ENCODE measurements around the gene QKI. TPM values are rescaled to one million over a fixed set of nuclear protein-coding genes. Genes with fewer than 3 reads are reported as not detected.
"Not testable (repeated sequence)": the region's sequence is repeated elsewhere in the genome, so short reads cannot be mapped to it uniquely, and the experiment has no call there.

Gene QKI
- polyA plus RNA-seq, 3 donors = 178 to 222 (median 213) TPM

DNA sequence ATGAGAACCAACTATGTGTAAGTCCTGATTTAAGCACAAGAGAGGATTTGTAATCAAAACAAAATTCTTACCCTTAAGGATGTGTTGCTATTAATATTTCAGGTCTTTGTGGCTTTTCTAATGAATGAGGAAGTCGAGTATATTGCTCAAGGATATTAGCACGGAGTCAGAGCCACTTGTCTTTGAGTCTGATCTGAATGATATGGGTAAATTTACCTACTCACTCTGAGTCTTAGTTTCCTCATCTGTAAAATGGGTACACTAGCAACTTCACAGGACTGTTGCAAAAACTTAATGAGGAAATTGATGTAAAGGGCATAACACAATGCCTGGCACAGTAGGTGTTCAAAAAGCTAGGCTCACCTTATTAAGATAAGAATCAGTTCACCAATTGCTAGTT, 30.0 kb upstream of the QKI start:
- DNase-seq (ENCODE audit: extremely low read depth in 1 of 11, low read depth in 9 of 11, low spot score in 4 of 11) = no peak

DNA sequence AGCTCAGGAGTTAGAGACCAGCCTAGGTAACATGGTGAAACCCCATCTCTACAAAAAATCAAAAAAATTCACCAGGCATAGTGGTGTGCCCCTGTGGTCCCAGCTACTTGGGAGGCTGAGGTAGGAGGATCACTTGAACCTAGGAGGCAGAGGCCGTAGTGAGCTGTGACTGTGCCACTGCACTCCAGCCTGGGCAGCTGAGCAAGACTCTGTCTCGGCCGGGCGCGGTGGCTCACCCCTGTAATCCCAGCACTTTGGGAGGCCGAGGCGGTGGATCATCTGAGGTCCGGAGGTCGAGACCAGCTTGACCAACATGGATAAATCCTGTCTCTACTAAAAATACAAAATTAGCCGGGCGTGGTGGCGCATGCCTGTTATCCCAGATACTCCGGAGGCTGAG, 29.0 kb upstream of the QKI start:
- not testable (repeated sequence) for DNase-seq (ENCODE audit: extremely low read depth in 1 of 11, low read depth in 9 of 11, low spot score in 4 of 11)

DNA sequence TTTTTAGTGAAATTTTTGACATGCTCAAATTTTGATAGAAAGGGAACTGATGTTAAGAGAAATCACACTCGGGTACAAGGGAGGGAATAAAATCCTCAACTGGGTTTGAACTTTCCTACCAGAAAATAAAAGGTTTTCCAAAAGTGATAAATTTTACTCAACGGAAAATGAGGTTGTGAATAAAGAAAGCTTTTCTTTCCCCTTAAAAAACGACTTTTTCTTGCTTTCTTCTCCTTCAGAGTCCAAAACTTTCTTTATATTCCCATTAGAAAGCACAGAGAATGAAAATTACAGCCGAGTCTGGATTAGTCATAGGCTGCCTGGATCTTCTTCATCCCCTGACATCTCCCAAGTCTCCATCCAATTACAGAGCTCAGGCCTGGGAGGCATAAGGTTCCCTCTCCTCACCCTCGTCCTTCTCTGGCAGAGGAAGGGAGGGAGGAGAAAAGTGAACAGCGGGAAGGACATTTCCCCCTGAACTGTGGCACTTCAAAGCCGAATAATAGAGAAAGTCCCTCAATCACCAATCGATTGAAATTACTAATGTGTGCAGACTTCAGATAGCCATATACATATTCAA, 28.1 kb upstream of the QKI start:
- DNase-seq (ENCODE audit: extremely low read depth in 1 of 11, low read depth in 9 of 11, low spot score in 4 of 11) = no peak

DNA sequence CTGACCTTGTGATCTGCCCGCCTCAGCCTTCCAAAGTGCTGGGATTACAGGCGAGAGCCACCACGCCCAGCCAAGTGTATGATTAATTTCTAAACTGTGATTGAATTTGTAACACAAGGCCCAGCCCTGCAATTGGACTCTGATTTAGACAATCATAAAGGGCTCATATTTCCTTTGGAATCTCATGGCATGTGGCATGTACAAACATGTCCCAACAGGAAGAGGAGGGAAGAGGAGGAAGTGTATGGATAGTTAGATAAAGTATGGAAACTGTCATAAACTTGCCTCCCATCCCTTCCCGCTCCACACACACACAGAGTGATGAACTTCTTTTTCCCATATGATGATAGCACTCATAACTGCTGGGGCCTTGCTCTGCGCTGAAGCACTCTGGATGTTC, 27.2 kb upstream of the QKI start:
- no peak for DNase-seq (ENCODE audit: extremely low read depth in 1 of 11, low read depth in 9 of 11, low spot score in 4 of 11)

DNA sequence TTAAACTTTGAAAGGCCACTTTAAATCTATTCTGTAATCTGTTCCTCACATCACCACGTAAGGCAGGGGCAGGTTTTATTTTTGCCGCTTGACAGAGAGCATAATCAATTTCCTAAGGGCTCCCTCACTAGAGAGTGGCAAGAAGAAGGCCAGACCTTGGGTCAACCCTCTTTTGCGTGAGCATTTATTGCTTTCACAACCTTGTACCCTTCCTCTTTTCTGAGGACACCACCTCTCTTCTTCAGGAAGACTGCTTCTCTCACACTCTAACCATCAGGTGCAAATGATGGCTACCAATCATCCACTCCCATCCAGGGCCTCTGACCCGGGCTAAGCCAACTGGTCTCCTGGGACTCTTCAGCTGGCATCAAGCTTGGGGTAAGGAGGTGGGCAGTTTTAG, 25.2 kb upstream of the QKI start:
- DNase-seq (ENCODE audit: extremely low read depth in 1 of 11, low read depth in 9 of 11, low spot score in 4 of 11) = no peak

DNA sequence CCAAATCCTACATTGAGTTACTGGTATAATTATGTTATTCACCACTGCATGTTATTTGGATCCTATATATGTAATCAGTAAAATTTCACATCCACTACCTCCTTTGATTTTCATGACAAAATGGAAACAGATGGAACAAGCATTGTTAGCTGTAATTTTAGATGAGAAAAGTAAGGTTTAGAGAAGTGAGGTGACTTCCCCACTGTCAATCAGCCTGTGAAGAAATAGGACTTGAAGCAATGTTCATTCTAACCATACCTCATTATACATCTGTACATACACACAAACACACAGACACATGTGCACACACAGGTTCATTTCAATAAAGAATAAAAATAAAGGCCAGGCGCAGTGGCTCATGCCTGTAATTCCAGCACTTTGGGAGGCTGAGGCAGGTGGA, 23.7 kb upstream of the QKI start:
- DNase-seq (ENCODE audit: extremely low read depth in 1 of 11, low read depth in 9 of 11, low spot score in 4 of 11) = no peak

DNA sequence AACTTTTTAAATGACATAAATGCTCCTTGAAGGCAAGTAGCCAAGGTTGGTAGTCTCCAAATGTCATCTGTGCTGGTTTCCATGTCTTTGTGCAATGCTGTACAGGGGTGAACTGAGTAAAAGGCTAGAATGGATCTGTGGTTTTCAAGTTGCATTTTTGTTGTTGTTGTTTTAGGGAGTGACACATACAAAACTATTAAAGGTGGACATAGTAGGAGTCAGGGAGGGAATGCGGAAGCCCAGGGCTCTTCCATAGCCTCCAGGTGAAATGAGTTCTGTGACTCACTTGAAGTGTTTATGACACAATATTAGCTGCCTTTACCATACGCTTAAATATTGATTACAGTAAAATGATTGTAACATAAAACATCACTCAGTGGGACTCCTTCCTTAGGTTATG, 22.5 kb upstream of the QKI start:
- no peak for DNase-seq (ENCODE audit: extremely low read depth in 1 of 11, low read depth in 9 of 11, low spot score in 4 of 11)

DNA sequence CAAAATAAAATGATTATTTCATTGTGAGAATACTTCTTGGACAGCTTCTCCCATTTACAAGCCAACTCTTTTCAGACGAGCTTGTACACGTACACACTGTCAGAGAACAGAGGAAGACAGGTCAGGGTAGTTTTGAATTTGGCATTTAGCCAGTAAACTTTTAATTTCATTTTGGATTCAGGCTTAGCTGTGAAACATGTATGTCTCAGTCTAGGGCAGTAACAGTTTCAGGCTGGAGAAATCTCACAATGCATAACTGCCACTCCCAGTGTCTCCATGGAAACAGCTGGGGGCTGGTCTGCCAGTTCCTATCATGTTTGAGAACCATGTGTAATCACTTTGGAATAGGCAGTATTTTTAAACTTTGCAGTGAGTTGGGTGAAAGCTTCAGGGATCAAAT, 22.0 kb upstream of the QKI start:
- DNase-seq (ENCODE audit: extremely low read depth in 1 of 11, low read depth in 9 of 11, low spot score in 4 of 11) = no peak

DNA sequence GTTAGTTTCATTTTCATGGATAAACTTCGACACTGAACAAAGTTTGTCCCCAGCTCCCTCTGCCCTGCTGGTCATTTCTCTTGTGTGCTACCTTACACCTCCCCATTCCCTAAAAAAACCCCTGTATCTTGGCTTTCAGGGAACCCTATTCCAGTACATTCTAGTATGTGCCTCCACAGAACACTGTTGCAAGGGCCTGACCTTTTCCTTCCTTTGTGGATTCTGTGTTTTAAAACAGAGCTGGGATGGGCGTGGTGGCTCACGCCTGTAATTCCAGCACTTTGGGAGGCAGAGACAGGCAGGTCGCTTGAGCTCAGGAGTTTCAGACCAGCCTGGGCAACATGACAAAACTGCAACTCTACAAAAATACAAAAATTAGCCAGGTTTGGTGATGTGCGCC, 20.6 kb upstream of the QKI start:
- no peak for DNase-seq (ENCODE audit: extremely low read depth in 1 of 11, low read depth in 9 of 11, low spot score in 4 of 11)

DNA sequence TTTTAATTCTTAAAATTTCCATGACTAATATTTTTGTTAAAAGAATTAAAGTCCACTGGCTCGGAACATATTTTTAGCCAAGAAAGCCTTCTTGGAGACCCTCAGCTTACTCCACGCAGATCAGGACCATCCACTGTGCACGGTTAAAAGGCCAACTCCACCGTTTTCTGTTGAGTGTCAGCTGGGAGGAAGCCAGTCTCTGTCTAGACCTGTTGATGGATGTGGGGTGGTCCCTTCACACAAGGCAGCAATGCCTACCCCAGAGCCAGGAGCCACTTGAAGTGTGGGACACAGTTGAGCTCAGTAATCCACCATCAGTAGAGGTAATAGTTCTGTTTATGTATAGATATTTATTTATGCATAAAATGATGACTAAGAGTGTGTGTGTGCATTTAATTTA, 19.9 kb upstream of the QKI start:
- no peak for DNase-seq (ENCODE audit: extremely low read depth in 1 of 11, low read depth in 9 of 11, low spot score in 4 of 11)

DNA sequence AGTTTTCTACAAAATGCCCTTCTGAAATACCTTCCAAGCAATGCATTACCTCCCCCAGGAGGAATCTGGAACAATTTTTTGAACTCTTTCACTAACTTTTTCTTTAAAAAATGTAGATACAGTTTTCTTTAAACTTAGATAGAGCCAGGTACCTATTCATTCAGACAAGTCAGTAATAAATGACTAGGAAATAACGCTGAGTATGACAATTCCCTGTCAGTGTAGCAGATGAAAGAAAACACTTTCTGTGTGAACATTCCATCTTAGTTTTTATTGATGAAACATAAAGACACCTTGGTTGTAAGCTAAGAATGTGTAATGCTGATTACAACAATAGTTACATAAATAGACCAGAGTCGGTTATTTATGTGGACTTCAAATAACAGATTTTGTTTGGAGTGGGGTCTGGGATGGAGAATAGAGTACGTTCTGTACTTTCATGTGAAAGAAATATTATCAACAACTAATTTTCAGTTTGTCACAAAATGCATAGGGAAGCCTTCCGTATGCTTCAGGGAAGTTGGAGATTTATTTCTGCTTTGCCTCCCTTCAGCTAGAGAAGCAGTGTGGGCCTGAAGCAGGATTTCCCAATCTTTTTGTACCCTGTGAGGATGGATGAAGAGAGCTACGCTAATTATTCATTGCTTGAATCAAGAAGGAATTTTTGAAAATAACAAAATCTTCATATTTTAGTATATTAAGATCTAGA, 19.2 kb upstream of the QKI start:
- no peak for DNase-seq (ENCODE audit: extremely low read depth in 1 of 11, low read depth in 9 of 11, low spot score in 4 of 11)

DNA sequence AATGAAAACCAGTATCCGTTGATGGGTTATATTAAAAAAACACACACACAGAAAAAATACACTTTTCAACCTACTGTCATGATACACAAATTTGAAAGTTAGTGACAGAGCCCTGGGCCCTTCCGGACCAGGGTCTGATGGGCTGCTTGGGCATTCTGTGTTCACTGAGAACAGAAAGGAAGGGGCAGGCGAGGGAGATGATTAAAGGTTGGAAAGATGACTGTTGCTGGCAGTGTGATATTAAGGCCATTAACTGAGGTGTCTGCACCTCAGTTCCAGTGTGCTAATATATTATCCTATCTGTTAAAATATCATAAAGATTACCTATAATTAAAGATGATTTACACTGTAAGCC, 18.7 kb upstream of the QKI start:
- no peak for DNase-seq (ENCODE audit: extremely low read depth in 1 of 11, low read depth in 9 of 11, low spot score in 4 of 11)

DNA sequence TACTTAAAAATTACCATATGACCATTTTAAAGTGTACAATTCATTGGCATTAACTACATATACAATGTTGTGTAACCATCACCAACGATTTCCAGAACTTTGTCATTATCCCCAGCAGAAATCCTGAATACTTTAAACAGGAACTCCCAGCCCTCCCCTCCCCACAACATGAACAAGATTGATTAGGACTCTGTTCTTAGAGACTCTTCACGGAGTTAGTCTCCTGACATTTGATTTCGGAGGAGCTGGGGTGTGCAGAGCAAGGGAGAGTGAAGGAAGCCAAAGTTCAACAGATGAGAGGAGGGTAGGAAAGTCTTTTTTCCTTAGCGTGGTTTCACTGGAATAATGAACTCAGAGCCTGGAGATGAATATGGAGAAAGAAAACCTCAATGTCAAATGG, 17.2 kb upstream of the QKI start:
- DNase-seq (ENCODE audit: extremely low read depth in 1 of 11, low read depth in 9 of 11, low spot score in 4 of 11) = no peak

DNA sequence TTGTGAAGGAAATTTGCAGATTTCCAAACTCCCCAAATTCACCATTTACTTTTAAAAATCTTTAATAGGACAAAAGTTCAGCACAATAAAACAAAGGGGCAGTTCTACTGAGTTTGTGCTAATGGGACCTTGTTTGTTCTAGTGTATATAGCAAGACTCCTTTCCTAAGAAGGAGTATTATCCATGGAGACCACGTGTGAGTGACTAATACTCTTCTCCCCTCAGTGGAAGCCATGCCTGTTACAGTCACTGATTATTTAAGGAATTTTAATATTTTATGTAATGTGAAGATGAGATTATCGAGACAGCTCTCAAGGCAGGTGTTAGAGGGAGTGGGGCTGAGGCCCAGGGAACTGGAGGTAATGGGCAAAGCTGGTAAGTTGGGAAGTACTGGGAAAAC, 16.4 kb upstream of the QKI start:
- no peak for DNase-seq (ENCODE audit: extremely low read depth in 1 of 11, low read depth in 9 of 11, low spot score in 4 of 11)

DNA sequence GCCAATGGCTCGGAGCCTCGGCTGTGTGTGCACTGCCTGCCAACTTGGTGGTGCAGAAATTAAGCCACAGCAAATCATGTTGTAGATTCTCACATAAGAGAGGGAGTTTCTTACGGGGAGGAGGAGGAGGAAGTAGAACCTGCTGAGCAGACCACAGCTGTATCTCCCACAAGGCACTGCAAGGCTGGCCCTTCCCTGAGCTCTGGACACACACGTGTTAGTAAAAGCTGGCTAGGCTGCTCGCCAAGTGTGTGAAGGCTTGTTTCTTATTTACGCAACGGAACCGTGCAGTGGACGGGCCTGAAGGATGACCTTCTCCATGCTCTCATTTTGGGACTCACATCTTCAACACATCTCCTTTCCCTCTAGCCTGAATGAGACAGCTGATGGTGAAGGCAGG, 15.7 kb upstream of the QKI start:
- no peak for DNase-seq (ENCODE audit: extremely low read depth in 1 of 11, low read depth in 9 of 11, low spot score in 4 of 11)

DNA sequence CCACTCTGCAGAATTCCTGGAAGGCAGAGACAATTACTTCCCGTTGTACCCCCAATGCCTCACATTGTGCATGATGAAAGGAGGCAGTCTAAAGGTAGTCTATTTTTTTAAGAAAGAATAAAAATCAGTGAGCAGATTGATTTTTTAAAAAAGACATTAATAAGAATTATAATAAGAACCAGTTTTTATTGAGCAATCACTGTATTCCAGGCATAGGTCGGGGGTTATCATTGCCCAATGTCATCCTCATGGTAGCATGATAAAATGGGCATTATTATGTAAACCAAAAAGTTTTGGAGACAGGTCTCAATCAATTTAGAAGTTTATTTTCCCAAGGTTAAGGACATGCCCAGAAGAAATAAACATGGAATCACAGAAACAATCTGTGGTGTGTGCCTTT, 14.0 kb upstream of the QKI start:
- no peak for DNase-seq (ENCODE audit: extremely low read depth in 1 of 11, low read depth in 9 of 11, low spot score in 4 of 11)

DNA sequence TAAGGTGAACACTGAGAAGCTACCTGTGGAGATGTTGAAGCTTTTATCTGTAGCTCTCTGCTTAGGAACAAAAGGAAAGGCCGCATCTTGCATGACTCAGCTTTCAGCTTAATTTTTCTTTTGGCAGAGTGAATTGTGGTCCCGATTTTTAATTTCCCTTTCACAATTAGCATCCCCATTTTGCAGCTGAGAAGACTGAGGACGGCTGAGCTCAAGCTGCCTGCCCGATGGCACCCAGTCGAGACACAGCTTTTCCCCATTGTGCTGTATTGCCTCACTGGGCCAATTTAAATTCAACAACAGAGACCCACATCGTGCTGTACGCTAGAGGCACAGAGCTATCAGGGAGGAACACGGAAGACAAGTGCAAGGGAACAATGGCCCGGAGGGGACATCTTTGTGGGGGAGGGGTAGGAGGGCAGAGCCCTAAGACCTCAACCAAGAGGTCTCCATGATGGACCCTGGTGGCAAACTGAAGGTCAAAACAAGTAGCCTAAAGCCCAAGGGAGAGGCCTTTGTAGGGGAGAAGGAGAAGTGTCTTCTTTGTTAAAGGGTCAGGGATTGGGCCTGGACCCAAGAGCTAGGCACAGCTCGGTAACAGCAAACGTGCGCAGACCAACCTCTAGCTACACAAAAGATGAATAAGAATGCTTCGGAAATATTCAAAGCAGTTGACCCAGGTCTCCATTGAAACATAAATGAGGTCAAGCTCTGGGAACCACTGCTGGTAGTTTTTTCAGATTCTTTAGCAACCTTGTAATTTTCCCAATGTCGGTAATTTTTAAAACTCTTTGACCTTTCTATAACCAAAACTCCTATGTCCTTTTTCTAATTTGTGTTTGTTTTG, 13.3 kb upstream of the QKI start:
- no peak for DNase-seq (ENCODE audit: extremely low read depth in 1 of 11, low read depth in 9 of 11, low spot score in 4 of 11)

DNA sequence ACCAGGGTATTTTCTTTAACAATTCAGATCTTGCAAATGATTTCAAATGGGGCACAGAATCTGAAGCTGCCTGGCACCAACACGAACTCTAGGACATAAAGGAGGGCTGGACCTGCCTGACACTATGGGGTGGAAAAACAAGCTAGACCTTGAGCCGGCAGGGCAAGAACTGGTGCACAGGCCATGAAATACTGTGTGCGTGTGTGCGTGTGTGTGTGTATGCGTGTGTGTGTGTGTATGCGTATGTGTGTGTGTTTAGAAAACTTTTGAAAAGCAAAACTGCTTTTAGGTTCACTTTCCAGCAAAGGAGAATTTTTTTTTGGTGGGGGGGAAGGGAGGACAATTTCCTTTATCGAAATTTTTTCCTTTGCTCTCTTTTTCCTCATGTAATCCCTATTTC, 11.9 kb upstream of the QKI start:
- no peak for DNase-seq (ENCODE audit: extremely low read depth in 1 of 11, low read depth in 9 of 11, low spot score in 4 of 11)

DNA sequence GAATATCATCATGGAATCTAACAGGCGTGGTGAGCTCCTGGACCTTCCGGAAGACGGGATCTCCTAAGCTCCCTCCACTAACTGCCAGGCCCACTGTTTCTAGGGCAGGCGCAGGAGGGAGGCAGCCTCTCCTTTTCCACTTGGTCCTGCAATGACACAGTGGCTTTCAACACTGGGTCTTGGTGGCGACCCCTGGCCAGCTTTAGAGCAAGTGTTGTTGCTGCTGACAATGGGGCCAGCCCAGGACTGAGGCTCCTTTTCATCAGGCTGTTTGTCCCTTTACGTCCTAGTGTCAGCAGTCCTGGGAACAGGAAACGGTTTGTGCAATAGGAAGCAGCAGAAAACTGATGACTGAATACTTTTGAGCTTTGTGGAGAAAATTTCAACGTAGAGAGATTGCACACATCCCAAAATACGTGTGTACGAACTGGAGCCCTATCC, 9.7 kb upstream of the QKI start:
- no peak for DNase-seq (ENCODE audit: extremely low read depth in 1 of 11, low read depth in 9 of 11, low spot score in 4 of 11)
